NCI-H524 treated with DMSO at 0.1 percent for 48 hours (cell line): ENCODE measurements around the gene MRC1.
"Not testable (repeated sequence)": the region's sequence is repeated elsewhere in the genome, so short reads cannot be mapped to it uniquely, and the experiment has no call there.

Source experiments
- DNase-seq: peaks from one replicate; lab custom pipeline; 2025; lab: John Stamatoyannopoulos, UW

Gene MRC1

DNA sequence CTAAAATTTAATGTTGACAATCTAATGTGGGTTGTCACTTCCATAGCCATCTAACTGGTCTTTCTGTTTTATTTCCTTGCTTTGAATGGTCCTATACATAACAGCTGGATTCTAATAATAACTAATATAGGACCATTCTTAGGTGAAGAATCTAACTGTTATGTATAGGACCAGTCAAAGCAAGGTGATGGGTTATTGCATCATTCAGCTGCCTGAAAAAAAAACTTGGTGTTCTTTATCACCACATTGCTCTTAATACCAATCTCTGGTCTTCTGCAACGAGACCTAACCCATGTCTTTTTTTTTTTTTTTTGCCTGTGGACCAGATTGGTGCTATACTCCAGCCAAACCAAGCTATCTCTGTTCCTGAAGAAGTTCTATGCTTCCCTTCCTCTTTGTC is 96.9 kb downstream of the MRC1 start:
- no peak for DNase-seq

GRCh38 chr10:17907641-17908040 is 98.5 kb downstream of the MRC1 start:
- DNase-seq, result no peak

DNA sequence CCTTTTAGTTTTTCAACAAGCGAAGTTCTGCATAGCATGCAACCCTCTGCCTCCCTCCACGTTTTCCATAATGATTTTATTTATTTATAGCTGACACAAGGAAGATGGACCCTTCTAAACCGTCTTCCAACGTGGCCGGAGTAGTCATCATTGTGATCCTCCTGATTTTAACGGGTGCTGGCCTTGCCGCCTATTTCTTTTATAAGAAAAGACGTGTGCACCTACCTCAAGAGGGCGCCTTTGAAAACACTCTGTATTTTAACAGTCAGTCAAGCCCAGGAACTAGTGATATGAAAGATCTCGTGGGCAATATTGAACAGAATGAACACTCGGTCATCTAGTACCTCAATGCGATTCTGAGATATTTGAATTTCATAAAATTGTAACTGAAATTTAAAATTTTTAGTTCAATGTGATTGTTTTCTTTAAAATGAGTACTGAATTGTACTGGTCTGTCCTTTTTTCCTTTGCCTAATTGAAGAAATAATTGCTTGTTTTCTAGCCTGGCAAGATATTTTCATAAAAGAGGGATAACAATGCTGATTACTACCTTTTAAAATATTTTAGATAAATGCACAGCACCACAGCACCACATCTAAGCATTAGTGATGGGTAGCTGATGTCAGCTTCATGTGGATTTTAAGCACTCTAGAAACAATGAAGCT is 101.1 kb downstream of the MRC1 start:
- peak; percentile 8 for DNase-seq

GRCh38 chr10:17912754-17913153 is 103.6 kb downstream of the MRC1 start:
- no peak for DNase-seq

- no peak for DNase-seq
Measured at GRCh38 chr10:17913604-17914003, 104.5 kb downstream of the MRC1 start.

- DNase-seq, result no peak
Measured at GRCh38 chr10:17914169-17915045, 105.3 kb downstream of the MRC1 start.

GRCh38 chr10:17915181-17915580 is 106.0 kb downstream of the MRC1 start:
- DNase-seq, result no peak

- DNase-seq, result no peak
Measured at GRCh38 chr10:17918187-17918903, 109.2 kb downstream of the MRC1 start.

- DNase-seq, result no peak
Measured at GRCh38 chr10:17921378-17921777, 112.2 kb downstream of the MRC1 start.

DNA sequence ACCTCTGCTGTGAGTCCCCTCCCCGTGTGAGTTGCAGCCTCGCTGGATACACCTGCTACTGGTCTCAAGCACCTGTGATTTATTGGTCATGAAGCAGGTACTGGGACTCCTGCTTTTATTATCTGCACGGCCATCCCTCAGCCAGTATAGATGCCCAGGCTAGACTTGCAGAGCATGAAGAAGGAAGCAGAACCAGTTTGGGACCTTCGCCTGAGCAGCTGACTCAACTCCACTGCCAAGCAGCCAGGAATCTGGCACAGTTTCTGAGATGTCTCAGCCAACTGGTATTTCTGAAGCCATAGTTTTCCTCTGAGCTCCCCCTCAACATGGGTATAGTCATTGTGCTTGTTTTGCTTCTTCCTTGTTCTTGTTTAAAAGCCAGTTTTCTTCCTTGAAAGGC is 114.6 kb downstream of the MRC1 start:
- no peak for DNase-seq

DNA sequence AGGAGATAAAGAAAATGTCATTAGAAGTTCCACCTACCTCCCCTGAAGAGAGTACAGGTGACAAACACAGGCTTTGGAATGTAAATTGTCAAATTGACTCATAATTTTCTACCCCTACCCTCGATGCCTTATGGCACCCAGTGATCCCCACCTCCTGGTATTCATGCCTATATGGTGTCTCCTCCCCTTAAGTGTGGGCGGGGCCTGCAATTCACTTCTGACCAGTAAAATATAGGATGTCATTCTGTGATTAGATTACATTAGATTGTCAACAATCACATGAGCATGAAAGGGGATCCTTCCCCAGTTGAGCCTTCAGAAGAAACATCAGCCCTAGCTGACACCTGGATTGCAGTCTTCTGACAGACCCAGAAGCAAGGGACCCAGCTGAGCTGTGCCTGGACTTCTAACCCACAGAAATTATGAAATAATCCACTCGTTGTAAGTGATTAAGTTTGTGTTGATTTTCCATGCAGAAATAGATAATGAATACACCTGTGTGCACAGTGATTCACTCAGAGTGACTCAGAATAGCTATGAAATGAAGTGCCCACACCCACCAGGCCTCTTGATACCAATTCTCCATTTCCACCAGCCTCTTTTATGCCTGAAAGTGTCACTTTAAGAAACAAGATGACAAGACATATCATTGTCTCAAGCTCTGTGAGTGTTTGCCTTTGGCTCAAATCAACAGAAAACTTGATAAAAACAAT is 134.0 kb downstream of the MRC1 start:
- DNase-seq, result no peak

DNA sequence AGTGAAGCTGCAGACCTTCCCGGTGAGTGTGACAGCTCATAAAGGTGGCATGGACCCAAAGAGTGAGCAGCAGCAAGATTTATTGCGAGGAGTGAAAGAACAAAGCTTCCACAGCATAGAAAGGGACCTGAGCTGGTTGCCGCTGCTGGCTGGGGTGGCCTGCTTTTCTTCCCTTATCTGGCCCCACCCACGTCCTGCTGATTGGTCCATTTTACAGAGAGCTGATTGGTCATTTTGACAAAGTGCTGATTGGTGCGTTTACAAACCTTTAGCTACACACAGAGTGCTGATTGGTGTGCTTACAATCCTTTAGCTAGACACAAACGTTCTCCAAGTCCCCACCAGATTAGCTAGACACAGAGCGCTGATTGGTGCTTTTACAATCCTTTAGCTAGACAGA is 141.1 kb downstream of the MRC1 start:
- DNase-seq, result not testable (repeated sequence)

- no peak for DNase-seq
Measured at GRCh38 chr10:17950726-17951125, 141.6 kb downstream of the MRC1 start.

GRCh38 chr10:17951868-17952371 is 142.8 kb downstream of the MRC1 start, which contains the start of gene SLC39A12:
SLC39A12 (plus strand) TSS chr10:17951918; CDS start chr10:17953277, 1,359 bp downstream.
- no peak for DNase-seq

DNA sequence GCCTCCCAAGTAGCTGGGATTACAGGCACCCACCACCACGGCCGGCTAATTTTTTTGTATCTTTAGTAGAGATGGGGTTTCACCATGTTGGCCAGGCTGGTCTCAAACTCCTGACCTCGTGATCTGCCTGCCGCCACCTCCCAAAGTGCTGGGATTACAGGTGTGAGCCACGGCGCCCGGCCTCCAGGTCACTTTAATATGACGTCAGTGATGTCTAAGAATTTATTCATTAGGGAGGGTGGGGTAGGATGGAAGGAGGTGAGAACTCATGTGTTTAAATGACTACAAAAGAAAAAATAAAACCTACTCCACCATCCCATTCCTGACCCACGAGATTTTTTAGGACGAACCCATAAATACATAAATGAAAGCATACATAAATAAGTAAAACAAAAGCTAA is 145.2 kb downstream of the MRC1 start:
- DNase-seq, result not testable (repeated sequence)

DNA sequence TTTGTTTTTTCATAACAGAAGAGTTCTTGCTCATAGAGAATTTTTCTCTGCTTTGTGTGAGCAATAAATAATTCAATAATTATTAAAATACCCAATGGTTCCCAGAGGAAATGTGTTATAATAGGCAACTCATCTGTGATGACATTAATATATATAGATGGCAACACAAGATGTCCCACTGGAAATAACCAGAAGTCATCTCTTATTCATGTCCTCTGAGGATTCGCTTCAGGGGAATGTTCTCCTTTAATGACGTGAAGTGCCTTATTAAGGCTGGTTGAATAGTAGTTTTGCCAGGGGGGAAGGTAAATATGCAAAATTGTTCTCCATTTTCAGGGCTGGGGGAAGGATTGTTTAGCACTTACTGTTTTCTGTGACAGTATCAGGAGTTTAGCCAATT is 145.7 kb downstream of the MRC1 start:
- no peak for DNase-seq

GRCh38 chr10:17958049-17958448 is 148.9 kb downstream of the MRC1 start:
- DNase-seq, result no peak

DNA sequence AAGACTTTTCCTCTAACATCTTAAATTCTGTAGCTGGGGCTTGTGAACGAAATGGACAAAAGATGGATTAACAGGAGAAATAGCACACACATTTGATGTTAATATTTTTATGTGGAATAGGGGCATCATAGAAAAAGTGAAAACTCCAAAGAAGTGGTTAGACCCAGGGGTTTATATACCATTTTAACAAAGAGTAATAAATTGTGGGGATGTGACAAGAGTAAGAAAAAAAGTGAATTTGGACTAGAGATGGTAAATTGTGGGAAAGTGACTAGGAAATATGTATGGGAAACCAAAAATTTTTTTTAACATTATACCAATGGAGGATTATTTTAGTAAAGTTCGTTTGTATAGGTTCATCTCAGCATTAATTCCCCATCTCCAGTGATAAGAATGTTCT is 150.7 kb downstream of the MRC1 start:
- no peak for DNase-seq
